ENCODE measurements around the gene SELP. TPM values are rescaled to one million over a fixed set of nuclear protein-coding genes. Genes with fewer than 3 reads are reported as not detected.

Gene SELP
- total RNA-seq, 1 experiment from 2014 or later: not detected

DNA sequence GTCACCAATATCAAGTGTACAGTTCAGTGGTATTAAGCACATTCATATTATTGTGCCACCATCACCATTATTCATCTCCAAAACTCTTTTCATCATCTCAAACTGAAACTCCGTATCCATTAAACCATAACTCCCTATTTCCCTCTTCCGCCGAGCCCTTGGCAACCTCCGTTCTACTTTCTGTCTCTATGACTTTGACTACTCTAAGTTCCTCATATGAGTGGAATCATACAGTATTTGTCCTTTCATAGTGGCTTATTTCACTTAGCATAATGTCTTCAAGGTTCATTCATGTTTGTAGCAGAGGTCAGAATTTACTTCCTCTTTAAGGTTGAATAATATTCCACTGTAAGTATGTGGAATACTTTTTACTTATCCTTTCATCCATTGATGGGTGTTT lies 21.7 kb downstream of the SELP start:
- Mint-ChIP-seq H3K36me3 (ENCODE audit: insufficient read depth in 1 of 3, low read depth in 3 of 3) (no peaks in the 10 kb centered on the region), H3K4me1 (no peaks in the 10 kb centered on the region), H3K4me3 (no peak overlapping the region), H3K27me3 (ENCODE audit: low read depth) (peaks cover 13% of the 10 kb centered on the region), H3K27ac (no peak overlapping the region), H3K9me3 (no peaks in the 10 kb centered on the region)
- Histone ChIP-seq H3K79me2 (ENCODE audit: insufficient read depth, low read length) (no peaks in the 10 kb centered on the region), H3K9ac (ENCODE audit: extremely low read depth, insufficient read length, low read length) (no peak overlapping the region), H2BK15ac (ENCODE audit: low read depth, low read length) (no peak overlapping the region), H4K8ac (replicated peaks; ENCODE audit: insufficient read length, low read depth, low read length) (no peak overlapping the region), H3K4me1 (ENCODE audit: insufficient read depth, low read length) (no peaks in the 10 kb centered on the region), H2BK12ac (ENCODE audit: insufficient read length, low read depth, low read length) (no peak overlapping the region), H3K9me3 (ENCODE audit: control insufficient read depth, low read depth, low read length) (no peaks in the 10 kb centered on the region), H2BK20ac (ENCODE audit: low read depth, low read length, poor library complexity, severe bottlenecking) (no peak overlapping the region), H3K56ac (ENCODE audit: insufficient read length, low read depth, low read length) (no peak overlapping the region), H3K18ac (ENCODE audit: insufficient read length, low read depth, low read length) (no peak overlapping the region), H3K27ac (ENCODE audit: insufficient read length, low read depth, low read length) (no peak overlapping the region), H4K20me1 (ENCODE audit: control insufficient read depth, insufficient read depth, insufficient read length) (no peaks in the 10 kb centered on the region), H2AFZ (ENCODE audit: low read length) (no peak overlapping the region), H3K23me2 (ENCODE audit: insufficient read length, low read depth, low read length, poor library complexity, severe bottlenecking) (no peaks in the 10 kb centered on the region), H3T11ph (ENCODE audit: low read length) (no peak overlapping the region), H3K4me2 (ENCODE audit: insufficient read depth, insufficient read length, low read length) (no peak overlapping the region), H3K79me1 (ENCODE audit: insufficient read depth, low read depth, low read length, poor library complexity, severe bottlenecking) (no peaks in the 10 kb centered on the region), H2BK5ac (ENCODE audit: insufficient read length, low read length) (no peak overlapping the region), H2AK5ac (ENCODE audit: insufficient read length, low read length) (no peak overlapping the region), H2BK120ac (ENCODE audit: low read depth, low read length, poor library complexity, severe bottlenecking) (no peak overlapping the region), H3K14ac (ENCODE audit: insufficient read depth, low read length) (no peak overlapping the region), H3K27me3 (ENCODE audit: insufficient read depth, low read length) (no peaks in the 10 kb centered on the region), H4K5ac (ENCODE audit: insufficient read length, low read depth, low read length) (no peak overlapping the region), H3K23ac (ENCODE audit: insufficient read length, low read depth, low read length) (no peak overlapping the region), H3K4ac (ENCODE audit: low read depth, low read length) (no peak overlapping the region), H4K91ac (ENCODE audit: insufficient read length, low read depth, low read length) (no peak overlapping the region)
- TF ChIP-seq, protein P1, sequence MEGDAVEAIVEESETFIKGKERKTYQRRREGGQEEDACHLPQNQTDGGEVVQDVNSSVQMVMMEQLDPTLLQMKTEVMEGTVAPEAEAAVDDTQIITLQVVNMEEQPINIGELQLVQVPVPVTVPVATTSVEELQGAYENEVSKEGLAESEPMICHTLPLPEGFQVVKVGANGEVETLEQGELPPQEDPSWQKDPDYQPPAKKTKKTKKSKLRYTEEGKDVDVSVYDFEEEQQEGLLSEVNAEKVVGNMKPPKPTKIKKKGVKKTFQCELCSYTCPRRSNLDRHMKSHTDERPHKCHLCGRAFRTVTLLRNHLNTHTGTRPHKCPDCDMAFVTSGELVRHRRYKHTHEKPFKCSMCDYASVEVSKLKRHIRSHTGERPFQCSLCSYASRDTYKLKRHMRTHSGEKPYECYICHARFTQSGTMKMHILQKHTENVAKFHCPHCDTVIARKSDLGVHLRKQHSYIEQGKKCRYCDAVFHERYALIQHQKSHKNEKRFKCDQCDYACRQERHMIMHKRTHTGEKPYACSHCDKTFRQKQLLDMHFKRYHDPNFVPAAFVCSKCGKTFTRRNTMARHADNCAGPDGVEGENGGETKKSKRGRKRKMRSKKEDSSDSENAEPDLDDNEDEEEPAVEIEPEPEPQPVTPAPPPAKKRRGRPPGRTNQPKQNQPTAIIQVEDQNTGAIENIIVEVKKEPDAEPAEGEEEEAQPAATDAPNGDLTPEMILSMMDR (conservative IDR thresholded peaks at IDR 0.05): no peak
- DNase-seq: no peak
- 100% methylated on average over 1 of the region's 4 CpGs for WGBS (ENCODE audit: extremely low coverage, insufficient read length, low lambda C conversion rate)

All from H9 (cell line).